Measurements from ENCODE around the gene OR2A14.
"Not testable (repeated sequence)": the region's sequence is repeated elsewhere in the genome, so short reads cannot be mapped to it uniquely, and the experiment has no call there.

Gene OR2A14, protein sequence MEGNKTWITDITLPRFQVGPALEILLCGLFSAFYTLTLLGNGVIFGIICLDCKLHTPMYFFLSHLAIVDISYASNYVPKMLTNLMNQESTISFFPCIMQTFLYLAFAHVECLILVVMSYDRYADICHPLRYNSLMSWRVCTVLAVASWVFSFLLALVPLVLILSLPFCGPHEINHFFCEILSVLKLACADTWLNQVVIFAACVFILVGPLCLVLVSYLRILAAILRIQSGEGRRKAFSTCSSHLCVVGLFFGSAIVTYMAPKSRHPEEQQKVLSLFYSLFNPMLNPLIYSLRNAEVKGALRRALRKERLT

DNA sequence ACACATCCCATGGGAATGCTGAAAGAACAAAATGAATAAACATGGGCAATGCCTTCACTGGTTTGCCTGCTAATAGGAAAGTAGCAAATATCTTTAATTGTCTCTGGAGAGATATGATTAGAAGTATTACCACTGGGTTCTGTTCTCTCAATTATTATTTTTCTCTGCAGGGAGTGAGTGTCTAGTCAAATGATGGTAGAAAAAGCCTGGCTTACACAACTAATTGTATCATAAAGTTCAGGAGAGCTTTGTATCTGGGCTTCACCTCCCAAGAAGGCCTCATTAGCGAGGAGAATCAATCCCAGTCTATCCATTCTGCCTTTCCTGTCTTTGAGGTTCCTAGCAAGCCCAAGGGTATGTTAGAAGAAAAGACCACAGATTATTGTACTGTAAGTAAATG is at the start of gene OR2A14:
TSS of gene OR2A14 (plus strand) at position 301 of the 400 bp plus-strand sequence. CDS start 5,937 bp downstream, outside the sequence.
- DNase-seq (ENCODE audit: low spot score) = no peak

DNA sequence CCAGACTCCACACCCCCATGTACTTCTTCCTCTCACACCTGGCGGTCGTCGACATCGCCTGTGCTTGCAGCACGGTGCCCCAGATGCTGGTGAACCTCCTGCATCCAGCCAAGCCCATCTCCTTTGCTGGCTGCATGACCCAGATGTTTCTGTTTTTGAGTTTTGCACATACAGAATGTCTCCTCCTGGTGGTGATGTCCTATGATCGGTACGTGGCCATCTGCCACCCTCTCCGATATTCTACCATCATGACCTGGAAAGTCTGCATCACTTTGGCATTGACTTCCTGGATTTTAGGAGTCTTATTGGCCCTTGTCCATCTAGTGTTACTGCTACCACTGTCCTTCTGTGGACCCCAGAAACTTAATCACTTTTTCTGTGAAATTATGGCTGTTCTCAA is 48.6 kb upstream of the OR2A14 start:
- DNase-seq (ENCODE audit: low spot score) = no peak

DNA sequence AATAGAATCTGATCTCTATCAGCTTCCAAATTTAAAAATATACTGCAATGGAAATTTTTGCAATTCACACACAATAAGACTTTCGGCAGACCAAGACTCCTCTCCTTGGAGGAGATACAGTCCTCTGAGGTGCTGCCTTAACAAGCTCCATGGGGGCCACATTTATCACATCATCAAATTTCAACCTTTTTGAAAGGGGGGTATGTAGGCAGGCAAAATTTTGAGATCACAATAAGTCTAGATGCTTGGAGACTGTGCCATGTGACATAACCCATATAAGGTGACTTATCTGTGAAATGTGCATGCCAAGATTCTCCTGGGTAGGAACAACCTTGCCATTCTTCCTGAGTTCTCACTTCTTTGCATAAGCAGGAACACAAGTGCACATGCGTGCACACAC is 37.0 kb upstream of the OR2A14 start, which contains the start of gene OR2A12:
TSS of gene OR2A12 (plus strand) at position 301 of the 400 bp plus-strand sequence. CDS start 8,830 bp downstream, outside the sequence.
- DNase-seq (ENCODE audit: low spot score) = no peak

DNA sequence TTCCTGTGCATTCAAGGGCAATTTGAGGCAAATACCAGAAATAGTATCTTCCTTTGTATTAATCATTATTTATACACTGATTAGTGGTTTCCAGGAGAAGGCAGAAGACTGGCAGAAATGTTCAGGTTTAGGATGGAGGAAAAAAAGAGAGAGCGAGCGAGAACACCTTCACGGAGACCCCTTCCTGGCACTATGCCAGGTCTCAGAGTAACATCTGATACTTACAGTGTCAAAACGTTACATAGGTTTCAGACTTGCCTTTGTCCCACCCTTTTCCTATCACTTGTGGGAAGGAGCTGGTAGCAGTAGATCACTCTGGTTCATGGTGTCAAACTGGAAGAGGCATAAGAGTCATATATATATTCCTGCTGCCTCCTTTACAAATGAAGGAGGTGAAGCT is 36.2 kb upstream of the OR2A14 start:
- DNase-seq (ENCODE audit: low spot score) = no peak

DNA sequence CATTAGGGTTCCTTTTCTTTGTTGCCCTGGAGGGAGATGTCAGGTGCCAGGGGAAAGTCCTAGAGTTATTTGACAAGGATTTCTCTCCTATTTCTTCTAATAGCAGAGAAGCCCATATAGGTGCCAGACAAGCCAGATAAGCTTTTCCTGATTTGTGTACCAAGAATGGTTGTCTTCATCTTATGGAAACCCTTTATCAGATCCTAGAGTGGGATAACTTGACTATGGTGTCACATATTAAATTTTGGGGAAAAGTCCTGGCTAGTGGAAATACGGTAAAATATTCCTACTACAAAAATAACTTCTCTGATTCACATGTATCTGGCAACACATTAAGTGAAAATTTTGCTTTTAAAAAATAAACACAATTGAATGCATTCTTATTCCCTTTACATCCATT is 35.7 kb upstream of the OR2A14 start:
- no peak for DNase-seq (ENCODE audit: low spot score)

DNA sequence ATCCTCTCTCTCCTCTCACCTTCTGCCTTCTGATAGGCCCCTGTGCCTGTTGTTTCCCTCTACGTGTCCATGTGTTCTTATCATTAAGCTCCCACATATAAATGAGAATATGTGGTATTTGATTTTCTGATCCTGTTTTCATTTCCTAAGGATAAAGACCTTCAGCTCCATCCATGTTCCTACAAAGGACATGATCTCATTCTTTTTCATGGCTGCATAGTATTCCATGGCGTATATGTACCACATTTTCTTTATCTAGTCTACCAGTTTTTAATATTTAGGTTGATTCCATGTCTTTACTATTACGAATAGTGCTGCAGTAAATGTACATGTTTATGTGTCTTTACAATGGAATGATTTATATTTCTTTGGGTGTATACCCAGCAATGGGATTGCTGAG is 32.3 kb upstream of the OR2A14 start:
- no peak for DNase-seq (ENCODE audit: low spot score)

DNA sequence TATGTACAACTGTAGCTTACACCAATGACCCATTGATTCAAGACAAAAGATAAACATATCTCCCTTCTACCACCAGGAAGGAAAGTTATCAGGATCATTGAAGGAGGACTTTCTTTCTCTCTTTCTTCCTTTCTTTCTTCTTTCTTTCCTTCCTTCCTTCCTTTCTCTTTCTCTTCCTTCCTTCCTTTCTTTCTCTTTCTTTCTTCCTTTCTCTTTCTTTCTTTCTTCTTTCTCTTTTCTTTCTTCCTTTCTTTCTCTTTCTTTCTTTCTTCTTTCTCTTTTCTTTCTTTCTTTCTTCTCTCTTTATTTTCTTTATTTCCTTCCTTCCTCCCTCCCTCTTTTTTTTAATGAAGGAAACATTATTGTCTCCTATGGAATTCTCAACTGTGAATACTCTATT is 24.2 kb upstream of the OR2A14 start:
- DNase-seq (ENCODE audit: low spot score) = no peak

DNA sequence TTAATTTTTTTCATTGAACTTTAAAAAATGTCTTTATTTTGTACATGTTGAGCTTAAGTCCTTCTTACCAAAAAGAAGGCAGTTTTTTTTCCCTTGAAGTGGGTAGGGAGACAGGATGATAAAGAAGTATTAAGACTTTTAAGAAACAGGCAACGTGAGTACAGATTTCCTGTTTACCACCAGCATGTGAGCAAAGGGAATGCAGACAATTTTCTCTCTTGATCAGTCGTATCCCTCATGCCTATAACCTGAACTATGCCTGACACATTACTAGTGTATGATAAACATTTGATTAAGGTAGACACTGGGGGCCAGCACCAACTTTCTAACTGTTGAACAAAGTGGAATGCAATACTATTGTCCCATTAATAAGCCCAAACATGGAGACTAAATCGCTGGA is 22.4 kb upstream of the OR2A14 start:
- no peak for DNase-seq (ENCODE audit: low spot score)

DNA sequence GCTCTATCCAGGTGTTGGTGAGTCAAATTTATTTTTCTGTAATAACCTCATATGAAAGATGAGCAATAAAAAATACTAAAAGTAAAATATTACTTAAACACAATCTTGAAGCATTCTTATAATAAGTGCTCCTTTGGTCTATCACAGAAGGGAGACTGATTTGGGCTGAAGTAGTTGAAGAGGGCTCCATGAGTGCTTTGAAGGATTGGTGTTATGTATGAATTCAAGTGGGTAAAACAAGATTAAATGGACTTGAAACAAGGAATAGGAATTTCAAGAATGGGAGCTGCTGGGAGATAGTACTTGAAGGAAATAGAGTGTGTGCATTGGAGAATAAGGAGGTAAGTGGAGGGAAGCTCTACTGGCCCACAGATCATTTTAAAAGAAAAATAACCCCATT is 20.9 kb upstream of the OR2A14 start:
- DNase-seq (ENCODE audit: low spot score) = no peak

DNA sequence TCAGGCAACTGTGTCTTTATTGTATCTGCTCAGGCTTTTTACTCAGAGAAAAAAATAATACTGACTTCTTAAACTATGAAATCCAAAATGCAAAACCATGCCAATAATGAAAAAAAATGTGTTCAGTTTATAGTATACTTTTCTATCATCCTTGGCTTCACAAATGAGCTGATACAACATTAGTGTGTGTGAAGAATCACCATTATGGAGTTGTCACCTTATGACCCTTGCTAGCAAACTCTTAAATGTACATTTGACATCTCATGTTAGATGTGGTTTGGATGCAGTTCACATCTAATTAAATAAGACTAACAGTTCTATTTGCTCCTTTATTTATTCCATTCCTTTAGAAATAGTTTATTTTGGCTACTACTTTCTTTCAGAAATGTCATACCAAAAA is 17.8 kb upstream of the OR2A14 start:
- no peak for DNase-seq (ENCODE audit: low spot score)

DNA sequence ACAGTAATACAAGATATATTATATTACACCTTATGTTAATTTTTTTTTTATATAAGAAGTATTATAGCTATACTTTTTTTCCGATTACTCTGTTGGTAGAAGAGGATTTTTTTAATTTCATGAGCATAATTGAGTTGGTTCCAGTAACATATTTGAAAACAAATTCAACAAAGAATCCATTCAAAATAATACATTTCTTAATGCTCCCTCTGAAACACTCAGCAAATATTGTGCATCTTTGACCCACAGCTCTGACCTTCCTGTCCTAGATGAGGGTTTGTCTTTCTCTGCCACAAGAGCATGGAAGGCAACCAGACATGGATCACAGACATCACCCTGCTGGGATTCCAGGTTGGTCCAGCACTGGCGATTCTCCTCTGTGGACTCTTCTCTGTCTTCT is 13.7 kb upstream of the OR2A14 start, which contains the start of gene OR2A2:
TSS of gene OR2A2 (plus strand) at position 301 of the 400 bp plus-strand sequence. CDS start at position 301, 0 bp downstream.
- DNase-seq (ENCODE audit: low spot score) = no peak

DNA sequence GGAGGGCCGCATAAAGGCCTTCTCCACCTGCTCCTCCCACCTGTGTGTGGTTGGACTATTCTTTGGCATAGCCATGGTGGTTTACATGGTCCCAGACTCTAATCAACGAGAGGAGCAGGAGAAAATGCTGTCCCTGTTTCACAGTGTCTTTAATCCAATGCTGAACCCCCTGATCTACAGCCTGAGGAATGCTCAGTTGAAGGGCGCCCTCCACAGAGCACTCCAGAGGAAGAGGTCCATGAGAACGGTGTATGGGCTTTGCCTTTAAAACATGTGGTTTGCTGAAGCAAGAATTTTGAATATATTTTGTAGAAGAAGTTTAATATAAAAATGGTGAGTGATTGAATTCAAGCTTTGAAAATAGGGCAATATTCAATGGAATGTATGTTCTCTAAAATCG is 12.7 kb upstream of the OR2A14 start:
- DNase-seq (ENCODE audit: low spot score) = no peak

DNA sequence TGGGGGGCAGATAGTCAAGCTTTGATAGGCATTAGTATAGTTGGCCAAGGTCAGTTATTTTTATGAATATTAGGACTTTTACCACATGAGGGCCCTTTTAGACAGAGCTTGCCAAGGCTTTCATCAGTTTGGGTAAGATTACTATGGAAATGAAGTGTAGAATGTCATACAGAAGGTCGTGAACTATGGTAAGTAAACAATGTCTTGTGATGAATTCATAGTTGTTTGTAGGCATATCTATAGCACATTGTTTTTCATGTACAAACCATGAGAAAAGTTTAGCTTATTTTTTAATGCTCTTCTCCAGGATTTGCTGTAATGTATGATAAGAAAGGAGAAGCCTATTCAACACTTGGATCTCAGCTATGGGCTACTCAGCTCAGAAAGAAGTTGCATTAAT is 9.3 kb upstream of the OR2A14 start:
- no peak for DNase-seq (ENCODE audit: low spot score)

DNA sequence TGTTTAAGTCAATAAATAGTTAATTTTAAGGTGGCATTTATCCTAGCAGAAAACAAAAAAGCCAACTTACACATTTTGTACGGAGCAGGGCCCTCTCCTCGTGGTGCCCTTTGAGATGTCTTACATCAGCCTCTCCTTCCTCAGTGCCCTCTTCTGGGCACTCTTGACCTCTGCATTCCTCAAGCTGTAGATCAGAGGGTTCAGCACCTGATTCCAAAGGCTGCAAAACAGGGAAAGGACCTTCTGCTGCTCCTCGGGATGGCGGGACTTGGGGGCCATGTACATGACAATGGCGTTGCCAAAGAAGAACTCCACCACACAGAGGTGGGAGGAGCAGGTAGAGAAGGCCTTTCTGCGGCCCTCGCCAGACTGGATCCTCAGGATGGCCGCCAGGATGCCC is 4.6 kb upstream of the OR2A14 start:
- DNase-seq (ENCODE audit: low spot score) = no peak

DNA sequence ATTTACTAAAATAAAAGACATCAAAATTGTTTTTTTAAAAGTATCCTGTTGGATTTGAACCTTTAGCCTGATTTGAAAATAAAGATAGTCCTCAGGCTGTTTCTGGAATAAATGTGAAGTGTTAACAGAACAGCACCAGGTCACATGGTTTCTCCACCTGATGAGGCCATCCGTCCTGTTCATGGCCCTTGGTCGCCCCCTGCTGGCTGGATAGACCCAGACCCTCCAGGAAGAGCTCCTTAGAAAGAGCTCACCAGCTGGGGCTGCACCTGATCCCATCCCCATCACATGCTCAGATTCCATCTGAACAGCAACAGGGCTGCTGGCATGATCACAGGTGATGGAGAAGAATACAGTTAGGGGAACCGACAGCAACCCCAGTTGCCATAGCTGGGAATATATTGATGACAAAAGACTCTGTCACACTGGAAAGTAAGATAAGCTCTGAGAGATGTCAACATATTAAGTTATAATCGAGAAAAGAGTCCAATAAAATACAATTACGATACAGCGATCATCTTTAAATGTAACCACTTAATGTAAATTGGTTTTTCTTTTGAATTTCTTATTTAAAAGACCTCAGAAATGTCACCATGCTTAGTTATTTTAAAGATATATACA is 4.8 kb downstream of the OR2A14 start:
- peak; percentile 91 for DNase-seq (ENCODE audit: low spot score)

DNA sequence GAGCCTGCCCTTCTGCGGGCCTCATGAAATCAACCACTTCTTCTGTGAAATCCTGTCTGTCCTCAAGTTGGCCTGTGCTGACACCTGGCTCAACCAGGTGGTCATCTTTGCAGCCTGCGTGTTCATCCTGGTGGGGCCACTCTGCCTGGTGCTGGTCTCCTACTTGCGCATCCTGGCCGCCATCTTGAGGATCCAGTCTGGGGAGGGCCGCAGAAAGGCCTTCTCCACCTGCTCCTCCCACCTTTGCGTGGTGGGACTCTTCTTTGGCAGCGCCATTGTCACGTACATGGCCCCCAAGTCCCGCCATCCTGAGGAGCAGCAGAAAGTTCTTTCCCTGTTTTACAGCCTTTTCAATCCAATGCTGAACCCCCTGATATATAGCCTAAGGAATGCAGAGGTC is 6.6 kb downstream of the OR2A14 start:
- not testable (repeated sequence) for DNase-seq (ENCODE audit: low spot score)

DNA sequence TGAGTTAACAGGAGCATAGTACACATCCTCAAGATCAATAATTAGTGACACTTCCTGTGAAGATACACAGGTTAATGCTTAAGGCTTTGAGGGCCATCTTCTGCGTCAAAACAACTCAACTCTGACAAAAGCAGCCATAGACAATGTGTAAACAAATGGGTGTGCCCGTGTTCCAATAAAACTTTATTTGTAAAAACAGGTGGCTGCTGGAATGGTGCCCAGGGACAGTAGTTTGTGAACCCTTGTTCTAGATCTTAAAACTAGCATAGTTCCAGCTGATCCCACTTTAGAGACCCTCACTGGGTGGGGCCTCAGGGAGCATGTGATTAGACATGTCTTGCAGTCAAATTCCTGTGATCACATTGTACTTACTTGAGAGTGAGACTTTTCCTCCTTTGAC is 7.8 kb downstream of the OR2A14 start:
- no peak for DNase-seq (ENCODE audit: low spot score)

DNA sequence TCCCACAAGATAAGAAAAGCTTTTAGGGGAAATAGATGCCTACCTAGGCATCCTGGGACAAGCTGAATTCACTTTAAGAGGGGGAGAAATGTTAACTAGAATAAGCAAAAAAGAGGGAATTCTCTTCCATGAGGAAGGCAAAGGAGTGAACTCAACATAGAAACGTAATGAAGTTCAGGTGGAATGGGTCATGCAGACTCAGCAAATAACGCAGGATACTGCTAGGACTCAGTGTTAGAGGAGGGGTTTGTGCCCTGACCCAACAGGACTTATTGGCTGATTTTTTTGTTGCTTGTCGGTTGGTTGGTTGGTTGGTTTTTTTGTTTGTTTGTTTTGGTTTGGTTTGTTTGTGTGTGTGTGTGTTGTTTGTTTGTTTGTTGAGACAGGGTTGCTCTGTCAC is 9.3 kb downstream of the OR2A14 start:
- no peak for DNase-seq (ENCODE audit: low spot score)

DNA sequence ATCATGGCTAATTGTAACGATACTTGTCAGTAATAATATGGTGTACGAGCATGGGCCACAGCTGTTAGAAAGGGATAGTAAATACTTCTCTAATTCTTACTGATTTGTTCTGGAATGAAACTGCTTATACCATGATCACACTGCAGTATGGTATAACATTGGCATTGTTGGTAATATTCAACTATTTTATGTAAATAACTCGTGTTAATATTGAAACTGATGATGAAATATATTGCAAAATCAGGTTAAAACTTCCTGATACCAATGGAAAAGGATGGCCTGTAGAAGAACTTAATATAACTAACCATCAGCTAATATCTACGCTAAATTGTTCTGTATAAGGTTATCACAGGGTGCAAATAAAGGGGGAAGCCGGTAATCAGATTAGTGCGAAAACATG is 10.3 kb downstream of the OR2A14 start:
- no peak for DNase-seq (ENCODE audit: low spot score)

DNA sequence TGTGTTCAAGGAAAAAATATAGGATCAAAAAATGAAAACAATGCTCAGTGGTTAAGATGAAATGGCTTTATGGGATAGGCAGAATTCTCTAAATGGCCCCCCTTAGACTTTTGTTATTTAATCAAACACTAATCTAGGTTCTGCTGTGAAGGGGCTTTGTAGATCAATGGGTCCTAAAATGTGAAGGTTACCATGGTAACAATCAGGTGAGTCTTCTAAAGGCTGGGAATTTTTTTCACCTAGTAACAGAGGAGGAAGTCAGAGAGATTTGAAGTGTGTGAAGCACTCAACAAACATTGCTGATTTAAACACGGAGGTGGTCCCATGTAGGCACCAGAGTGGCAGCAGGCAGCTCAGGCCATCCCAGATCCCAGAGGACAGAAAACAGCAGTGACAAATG is 11.1 kb downstream of the OR2A14 start:
- DNase-seq (ENCODE audit: low spot score) = no peak

DNA sequence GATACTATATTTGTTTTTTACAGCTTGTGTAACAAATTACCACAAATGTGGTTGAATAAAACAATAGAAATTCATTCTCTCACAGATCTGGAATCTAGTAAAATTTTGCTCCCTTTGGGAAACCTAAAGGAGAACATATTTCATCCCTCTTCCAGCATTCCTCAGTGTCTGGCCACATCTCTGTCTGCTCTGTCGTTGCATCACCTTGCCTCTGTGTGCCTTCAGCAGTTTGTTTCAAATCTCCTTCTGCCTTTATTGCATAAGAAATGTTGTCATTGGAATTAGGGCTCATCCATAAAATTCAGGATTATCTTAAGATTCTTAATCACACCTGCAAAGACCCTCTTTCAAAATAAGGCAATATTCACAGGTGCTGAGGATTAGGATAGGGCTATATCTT is 14.5 kb downstream of the OR2A14 start:
- DNase-seq (ENCODE audit: low spot score) = no peak

DNA sequence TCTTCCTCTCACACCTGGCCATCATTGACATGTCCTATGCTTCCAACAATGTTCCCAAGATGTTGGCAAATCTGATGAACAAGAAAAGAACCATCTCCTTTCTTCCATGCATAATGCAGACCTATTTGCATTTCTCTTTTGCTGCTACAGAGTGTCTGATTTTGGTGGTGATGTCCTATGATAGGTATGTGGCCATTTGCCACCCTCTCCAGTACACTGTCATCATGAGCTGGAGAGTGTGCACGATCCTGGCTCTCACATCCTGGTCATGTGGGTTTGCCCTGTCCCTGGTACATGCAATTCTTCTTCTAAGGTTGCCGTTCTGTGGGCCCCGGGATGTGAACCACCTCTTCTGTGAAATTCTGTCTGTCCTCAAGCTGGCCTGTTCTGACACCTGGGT is 19.2 kb downstream of the OR2A14 start:
- DNase-seq (ENCODE audit: low spot score) = no peak

DNA sequence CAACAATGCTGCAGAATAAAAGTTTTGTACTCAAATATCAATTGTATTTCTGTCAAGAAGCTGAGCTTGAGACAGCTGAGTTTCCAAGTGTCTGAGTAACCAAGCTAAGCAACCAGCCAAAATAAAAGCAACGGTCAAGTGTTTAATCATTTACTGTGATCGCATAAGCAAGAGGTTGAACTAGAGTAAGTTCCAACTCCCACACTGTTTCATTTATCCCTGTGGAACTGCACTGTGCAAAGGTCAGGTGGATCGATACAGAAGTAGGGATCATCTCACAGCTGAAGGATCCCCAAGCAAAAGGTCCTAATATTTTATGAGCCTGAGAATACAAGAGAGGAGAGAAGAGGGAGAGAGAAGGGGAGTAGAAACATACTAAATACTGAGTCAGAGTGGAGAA is 21.4 kb downstream of the OR2A14 start:
- no peak for DNase-seq (ENCODE audit: low spot score)
